ENCODE results near the gene BMPER. TPM values are rescaled to one million over a fixed set of nuclear protein-coding genes. Genes with fewer than 3 reads are reported as not detected.

BMPER gene
- total and polyA plus RNA-seq, 2 donors (not counting 1 experiment from before 2014, with no cell fraction given), result 12.2 to 15.9 TPM

GRCh38 chr7:34043461-34044305 is 138.3 kb downstream of the BMPER start:
- Histone ChIP-seq H3K27me3 (ENCODE audit: control insufficient read depth, insufficient read depth, low read length) (no peaks in the 10 kb centered on the region), H3K79me2 (ENCODE audit: control insufficient read depth, insufficient read depth, low read length) (no peaks in the 10 kb centered on the region), H3K4me3 (replicated peaks in 1 of 4; ENCODE audit: control extremely low read depth in 1 of 4, insufficient read depth in 1 of 4, low read depth in 3 of 4, low read length in 4 of 4) (no peak overlapping the region), H3K36me3 (ENCODE audit: control insufficient read depth, insufficient read depth, low read length) (no peaks in the 10 kb centered on the region), H2AFZ (ENCODE audit: low read length) (no peak overlapping the region), H3K27ac (ENCODE audit: insufficient read depth, low read length) (no peak overlapping the region), H3K9ac (ENCODE audit: insufficient read depth, low read length) (no peak overlapping the region), H3K4me2 (ENCODE audit: extremely low read depth, insufficient read depth, low read length) (no peak overlapping the region), H3K4me1 (ENCODE audit: control insufficient read depth, extremely low read depth, insufficient read depth, low read length) (no peaks in the 10 kb centered on the region), H4K20me1 (ENCODE audit: control insufficient read depth, extremely low read depth, insufficient read depth, low read length) (no peaks in the 10 kb centered on the region), H3K9me3 (ENCODE audit: control insufficient read depth, insufficient read depth, low read depth, low read length) (no peaks in the 10 kb centered on the region)
- TF ChIP-seq EZH2 (IDR thresholded peaks at IDR 0.05; ENCODE audit: low read length, missing control alignments), result no peak
- TF ChIP-seq, protein P1, sequence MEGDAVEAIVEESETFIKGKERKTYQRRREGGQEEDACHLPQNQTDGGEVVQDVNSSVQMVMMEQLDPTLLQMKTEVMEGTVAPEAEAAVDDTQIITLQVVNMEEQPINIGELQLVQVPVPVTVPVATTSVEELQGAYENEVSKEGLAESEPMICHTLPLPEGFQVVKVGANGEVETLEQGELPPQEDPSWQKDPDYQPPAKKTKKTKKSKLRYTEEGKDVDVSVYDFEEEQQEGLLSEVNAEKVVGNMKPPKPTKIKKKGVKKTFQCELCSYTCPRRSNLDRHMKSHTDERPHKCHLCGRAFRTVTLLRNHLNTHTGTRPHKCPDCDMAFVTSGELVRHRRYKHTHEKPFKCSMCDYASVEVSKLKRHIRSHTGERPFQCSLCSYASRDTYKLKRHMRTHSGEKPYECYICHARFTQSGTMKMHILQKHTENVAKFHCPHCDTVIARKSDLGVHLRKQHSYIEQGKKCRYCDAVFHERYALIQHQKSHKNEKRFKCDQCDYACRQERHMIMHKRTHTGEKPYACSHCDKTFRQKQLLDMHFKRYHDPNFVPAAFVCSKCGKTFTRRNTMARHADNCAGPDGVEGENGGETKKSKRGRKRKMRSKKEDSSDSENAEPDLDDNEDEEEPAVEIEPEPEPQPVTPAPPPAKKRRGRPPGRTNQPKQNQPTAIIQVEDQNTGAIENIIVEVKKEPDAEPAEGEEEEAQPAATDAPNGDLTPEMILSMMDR (conservative IDR thresholded peaks at IDR 0.05 in 1 of 2, IDR thresholded peaks at IDR 0.05 in 1 of 2; ENCODE audit: low read depth in 1 of 2, low read length in 2 of 2), result no peak
- no peak for DNase-seq (ENCODE audit: low read depth in 2 of 2)

DNA sequence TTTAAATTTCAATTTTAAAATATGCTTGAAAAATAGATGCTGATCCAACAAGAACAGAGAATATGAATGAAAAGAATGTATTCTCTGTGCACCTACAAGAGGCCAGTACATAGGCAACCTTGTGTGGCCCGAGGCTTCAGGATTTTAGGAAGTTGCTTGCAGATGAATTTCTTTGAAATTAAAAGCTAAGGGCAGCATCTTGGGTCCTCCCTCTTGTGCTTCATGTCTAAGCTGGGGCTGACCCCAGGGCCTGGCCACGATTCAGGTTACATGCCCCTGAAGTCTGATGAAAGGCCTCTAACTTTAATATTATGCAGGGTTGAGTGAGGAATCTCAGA is 138.9 kb downstream of the BMPER start:
- no peak overlapping the region for H3K4me3 ChIP-seq (replicated peaks in 1 of 4; ENCODE audit: control extremely low read depth in 1 of 4, insufficient read depth in 1 of 4, low read depth in 3 of 4, low read length in 4 of 4)
- H3K9ac ChIP-seq (ENCODE audit: insufficient read depth, low read length), result no peak overlapping the region
- DNase-seq (ENCODE audit: low read depth in 2 of 2), result no peak
- TF ChIP-seq, protein P1 (conservative IDR thresholded peaks at IDR 0.05 in 1 of 2, IDR thresholded peaks at IDR 0.05 in 1 of 2; ENCODE audit: low read depth in 1 of 2, low read length in 2 of 2), result no peak
- TF ChIP-seq EZH2 (IDR thresholded peaks at IDR 0.05; ENCODE audit: low read length, missing control alignments), result no peak
- H3K79me2 ChIP-seq (ENCODE audit: control insufficient read depth, insufficient read depth, low read length), result no peaks in the 10 kb centered on the region
- no peaks in the 10 kb centered on the region for H3K27me3 ChIP-seq (ENCODE audit: control insufficient read depth, insufficient read depth, low read length)
- no peaks in the 10 kb centered on the region for H3K9me3 ChIP-seq (ENCODE audit: control insufficient read depth, insufficient read depth, low read depth, low read length)
- H3K36me3 ChIP-seq (ENCODE audit: control insufficient read depth, insufficient read depth, low read length), result no peaks in the 10 kb centered on the region
- no peaks in the 10 kb centered on the region for H3K4me1 ChIP-seq (ENCODE audit: control insufficient read depth, extremely low read depth, insufficient read depth, low read length)
- H3K4me2 ChIP-seq (ENCODE audit: extremely low read depth, insufficient read depth, low read length), result no peak overlapping the region
- H4K20me1 ChIP-seq (ENCODE audit: control insufficient read depth, extremely low read depth, insufficient read depth, low read length), result no peaks in the 10 kb centered on the region
- H3K27ac ChIP-seq (ENCODE audit: insufficient read depth, low read length), result no peak overlapping the region
- H2AFZ ChIP-seq (ENCODE audit: low read length), result no peak overlapping the region

GRCh38 chr7:34044734-34045353 is 139.5 kb downstream of the BMPER start:
- Histone ChIP-seq H3K9me3 (ENCODE audit: control insufficient read depth, insufficient read depth, low read depth, low read length) (no peaks in the 10 kb centered on the region), H2AFZ (ENCODE audit: low read length) (no peak overlapping the region), H3K4me2 (ENCODE audit: extremely low read depth, insufficient read depth, low read length) (no peak overlapping the region), H3K27ac (ENCODE audit: insufficient read depth, low read length) (no peak overlapping the region), H3K4me1 (ENCODE audit: control insufficient read depth, extremely low read depth, insufficient read depth, low read length) (no peaks in the 10 kb centered on the region), H3K4me3 (replicated peaks in 1 of 4; ENCODE audit: control extremely low read depth in 1 of 4, insufficient read depth in 1 of 4, low read depth in 3 of 4, low read length in 4 of 4) (no peak overlapping the region), H3K36me3 (ENCODE audit: control insufficient read depth, insufficient read depth, low read length) (no peaks in the 10 kb centered on the region), H3K79me2 (ENCODE audit: control insufficient read depth, insufficient read depth, low read length) (no peaks in the 10 kb centered on the region), H3K27me3 (ENCODE audit: control insufficient read depth, insufficient read depth, low read length) (no peaks in the 10 kb centered on the region), H3K9ac (ENCODE audit: insufficient read depth, low read length) (no peak overlapping the region), H4K20me1 (ENCODE audit: control insufficient read depth, extremely low read depth, insufficient read depth, low read length) (no peaks in the 10 kb centered on the region)
- DNase-seq (ENCODE audit: low read depth in 2 of 2), result no peak
- TF ChIP-seq, protein P1 (conservative IDR thresholded peaks at IDR 0.05 in 1 of 2, IDR thresholded peaks at IDR 0.05 in 1 of 2; ENCODE audit: low read depth in 1 of 2, low read length in 2 of 2), result no peak
